ENCODE data around the gene SLC38A6.

The SLC38A6 gene

DNA sequence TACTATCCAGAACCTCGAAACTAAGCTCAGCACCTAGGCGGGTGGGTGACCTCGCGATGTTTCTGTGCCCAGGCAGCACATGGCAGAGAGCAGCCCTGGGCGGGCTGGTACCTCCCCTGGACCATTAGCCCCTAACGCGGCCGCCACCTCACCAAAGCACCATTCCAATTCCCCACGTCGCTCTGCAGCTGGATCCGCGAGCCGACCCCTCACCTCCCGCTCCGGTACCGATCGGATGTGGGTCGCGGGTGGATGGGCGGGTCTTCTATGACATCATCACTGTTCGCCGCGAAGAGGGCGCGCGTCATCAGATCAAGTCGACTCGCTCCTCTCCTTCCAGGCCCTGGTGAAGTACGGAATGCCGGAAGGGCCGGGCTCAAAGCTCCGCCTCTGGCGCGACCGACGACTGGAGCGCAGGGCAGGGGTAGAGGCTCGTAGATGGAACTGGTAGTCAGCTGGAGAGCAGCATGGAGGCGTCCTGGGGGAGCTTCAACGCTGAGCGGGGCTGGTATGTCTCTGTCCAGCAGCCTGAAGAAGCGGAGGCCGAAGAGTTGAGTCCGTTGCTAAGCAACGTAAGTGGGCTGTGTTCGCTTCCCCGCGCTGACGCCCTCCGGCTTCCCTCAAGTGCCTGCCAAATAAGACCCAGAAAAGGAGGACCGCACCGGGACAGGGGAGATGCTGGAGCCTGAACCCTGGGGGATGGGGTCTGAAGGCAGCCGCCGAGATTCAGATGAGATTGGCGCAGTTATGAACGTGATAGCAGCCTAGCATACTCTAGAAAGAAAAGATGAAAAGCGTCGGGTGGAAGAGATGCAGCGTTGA is at the start of gene SLC38A6, which contains the start of gene TRMT5:
SLC38A6 (plus strand) TSS at position 435 of the 822 bp plus-strand sequence; CDS start at position 468, 33 bp downstream.
TRMT5 (minus strand) TSS at position 269 of the 822 bp plus-strand sequence; CDS start at position 163, 106 bp downstream.
- DNase-seq (ENCODE audit: low spot score) = peak; percentile 96

- DNase-seq (ENCODE audit: low spot score) = no peak
Observed at GRCh38 chr14:60933920-60934655, 47.0 kb upstream of the SLC38A6 start.

DNA sequence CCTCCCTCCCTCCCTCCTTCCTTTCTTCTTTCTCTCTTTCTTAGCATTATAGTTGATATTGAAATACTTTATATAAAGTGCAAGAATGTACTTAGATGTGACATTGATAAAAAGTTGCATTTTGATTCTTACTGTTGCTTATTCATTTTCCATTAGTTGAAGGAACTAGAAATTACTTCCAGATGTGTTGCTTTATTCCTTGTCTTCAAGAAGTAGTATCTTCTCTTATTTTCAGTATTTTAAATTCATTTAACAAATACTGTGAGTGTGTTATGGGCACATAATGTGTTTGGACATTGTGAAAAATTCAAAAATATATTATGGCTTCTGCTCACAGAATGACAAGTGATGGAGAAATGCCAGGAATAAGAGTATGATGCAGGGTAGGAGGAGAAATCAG is 45.7 kb upstream of the SLC38A6 start:
- DNase-seq (ENCODE audit: low spot score) = no peak

- DNase-seq (ENCODE audit: low spot score) = no peak
Observed at GRCh38 chr14:60943637-60944032, 37.4 kb upstream of the SLC38A6 start.

DNA sequence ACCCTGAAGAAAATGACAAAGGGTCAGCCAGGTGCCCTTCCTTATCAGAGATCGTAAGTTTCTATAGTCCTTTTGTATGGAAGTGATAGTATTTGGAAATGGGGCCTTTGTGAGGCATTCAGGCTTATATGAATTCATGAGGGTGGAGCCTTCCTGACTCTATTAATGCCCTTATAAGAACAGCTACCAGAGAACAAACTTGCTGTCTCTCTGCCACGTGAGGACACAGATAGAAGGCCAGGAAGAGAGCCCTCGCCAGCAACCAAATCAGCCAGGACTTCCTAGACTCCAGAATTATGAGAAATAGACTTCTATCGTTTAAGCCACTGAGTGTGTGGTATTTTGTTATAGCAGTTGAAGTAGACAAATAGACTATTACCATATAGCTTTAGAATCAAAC is 36.8 kb upstream of the SLC38A6 start:
- DNase-seq (ENCODE audit: low spot score) = no peak

- no peak for DNase-seq (ENCODE audit: low spot score)
Observed at GRCh38 chr14:60945984-60946383, 35.1 kb upstream of the SLC38A6 start.

DNA sequence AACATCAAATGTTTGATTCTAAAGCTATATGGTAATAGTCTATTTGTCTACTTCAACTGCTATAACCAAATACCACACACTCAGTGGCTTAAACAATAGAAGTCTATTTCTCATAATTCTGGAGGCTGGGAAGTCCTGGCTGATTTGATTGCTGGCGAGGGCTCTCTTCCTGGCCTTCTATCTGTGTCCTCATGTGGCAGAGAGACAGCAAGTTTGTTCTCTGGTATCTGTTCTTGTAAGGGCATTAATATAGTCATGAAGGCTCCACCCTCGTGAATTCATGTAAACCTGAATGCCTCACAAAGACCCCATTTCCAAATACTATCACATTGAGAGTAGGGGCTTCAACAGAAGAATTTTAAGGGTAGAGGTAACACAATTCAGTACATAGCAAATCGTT is 34.3 kb upstream of the SLC38A6 start:
- no peak for DNase-seq (ENCODE audit: low spot score)

DNA sequence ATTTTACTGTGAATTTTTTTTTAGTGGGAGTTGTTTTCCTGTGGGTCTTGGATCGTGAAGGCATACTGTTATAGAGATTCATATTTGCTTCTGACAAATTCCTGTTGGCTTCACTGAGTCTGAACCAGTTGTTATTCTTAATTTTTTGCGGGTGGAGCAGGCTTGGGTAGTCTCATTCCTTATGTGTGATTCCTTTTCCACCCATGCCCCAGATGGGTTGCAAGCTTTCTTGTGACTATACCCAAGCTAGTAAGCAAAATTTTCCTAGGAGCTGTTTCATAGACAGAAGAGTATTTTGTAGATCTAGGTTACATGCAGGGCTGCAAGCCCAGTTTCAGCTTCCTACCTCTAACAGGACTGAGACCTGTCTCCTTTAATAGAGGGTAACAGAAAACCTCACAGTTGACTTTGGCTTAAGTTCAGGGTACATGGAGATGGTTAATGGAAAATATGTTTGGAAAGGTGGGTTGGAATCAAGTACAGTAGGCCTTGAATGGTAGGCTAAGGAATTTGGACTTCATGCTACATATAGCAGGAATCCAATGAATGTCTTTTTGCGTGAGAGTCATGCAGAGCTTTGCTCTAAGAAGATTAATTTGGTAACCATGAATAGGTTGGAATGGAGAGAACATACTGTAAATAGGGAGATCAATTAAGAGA is 29.1 kb upstream of the SLC38A6 start:
- DNase-seq (ENCODE audit: low spot score) = peak; percentile 9

- no peak for DNase-seq (ENCODE audit: low spot score)
Observed at GRCh38 chr14:60956202-60956601, 24.8 kb upstream of the SLC38A6 start.

DNA sequence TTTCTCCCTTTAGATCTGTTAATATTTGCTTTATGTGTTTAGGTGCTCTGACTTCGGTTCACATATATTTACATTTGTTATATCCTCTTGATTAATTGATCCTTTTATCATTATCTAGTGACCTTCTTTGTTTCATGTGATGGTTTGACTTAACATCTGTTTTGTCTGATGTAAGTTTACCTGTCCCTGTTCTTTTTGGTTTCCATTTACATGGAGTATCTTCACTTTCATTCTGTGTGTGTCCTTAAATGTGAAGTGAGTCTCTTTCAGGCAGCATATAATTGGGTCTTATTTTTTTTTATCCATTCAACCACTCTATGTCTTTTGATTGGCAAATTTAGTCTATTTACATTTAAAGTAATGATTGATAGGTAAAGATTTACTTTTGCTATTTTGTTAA is 24.4 kb upstream of the SLC38A6 start:
- no peak for DNase-seq (ENCODE audit: low spot score)

GRCh38 chr14:60958146-60958545 is 22.9 kb upstream of the SLC38A6 start:
- DNase-seq (ENCODE audit: low spot score) = no peak

DNA sequence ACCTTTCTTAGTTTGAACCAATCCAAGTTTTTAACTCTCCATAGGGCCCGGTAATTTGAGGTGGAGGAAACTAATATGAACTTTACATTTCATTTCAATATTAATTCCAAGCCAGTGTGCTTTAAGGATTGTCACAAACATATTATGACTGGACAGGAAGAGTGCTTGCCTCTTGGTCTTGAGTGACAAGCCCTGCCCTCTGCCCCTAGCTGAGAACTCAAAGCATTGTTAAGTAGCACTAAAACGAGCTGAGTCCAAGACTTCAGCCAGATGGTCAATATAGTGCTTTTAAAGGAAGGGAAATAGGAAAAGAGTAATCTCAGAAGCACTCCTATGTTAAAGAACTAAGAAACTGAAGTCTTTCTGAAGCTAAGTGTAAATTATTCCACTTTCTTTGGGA is 17.3 kb upstream of the SLC38A6 start:
- no peak for DNase-seq (ENCODE audit: low spot score)

DNA sequence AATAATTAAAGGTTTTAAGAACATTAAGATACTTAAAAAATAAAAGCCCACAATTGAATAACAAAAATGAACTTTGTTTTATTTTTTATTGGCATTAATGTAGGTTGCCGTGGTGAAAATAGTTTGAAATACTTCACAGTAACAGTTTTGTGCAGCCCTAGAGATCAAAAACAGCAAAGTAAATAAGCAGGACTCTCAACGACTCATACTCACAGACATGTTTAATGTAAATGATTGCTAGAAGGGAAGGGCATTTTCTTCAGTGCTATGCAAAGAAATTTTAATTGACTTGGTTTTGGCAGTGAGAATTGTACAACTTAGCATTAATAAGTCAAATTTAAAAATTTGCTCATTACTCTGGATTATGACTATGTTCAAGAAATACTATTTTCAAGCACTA is 16.1 kb upstream of the SLC38A6 start:
- DNase-seq (ENCODE audit: low spot score) = no peak

DNA sequence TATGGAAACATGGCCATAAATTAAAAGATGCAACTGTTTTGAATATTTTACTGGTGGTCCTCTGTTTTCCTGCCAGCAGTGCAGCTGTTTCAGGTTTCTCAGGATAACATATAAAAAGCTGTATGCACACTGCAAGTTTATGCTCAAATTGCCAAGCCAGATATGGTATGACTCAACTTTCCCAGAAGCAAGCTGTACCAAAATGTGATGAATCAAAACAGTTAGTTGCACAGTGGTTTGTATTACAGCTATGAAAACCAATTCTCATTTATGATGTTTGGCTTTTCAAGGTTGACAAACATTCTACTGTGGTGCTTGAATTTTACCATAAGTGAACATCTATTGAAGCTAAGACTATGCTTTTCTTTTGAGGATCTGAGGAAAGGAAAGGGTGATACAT is 15.6 kb upstream of the SLC38A6 start:
- DNase-seq (ENCODE audit: low spot score) = peak; percentile 22

DNA sequence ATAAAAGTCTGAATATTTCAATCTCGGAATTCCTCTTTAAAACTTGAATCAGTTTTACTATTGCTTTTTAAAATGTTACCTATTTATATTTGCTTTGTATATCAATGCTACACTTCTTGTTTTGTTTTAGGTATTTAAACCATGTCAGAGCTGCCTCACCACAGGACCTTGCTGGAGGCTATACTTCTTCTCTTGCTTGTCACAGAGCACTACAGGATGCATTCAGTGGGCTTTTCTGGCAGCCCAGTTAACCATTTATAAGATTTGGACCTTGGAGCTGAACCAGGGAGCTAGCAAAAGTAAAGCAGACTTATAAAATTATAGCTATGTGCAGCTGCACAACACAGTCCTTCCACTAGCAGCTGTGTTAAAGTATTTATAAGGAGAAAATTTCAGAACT is 12.9 kb upstream of the SLC38A6 start:
- DNase-seq (ENCODE audit: low spot score) = no peak

GRCh38 chr14:60968671-60969070 is 12.4 kb upstream of the SLC38A6 start:
- no peak for DNase-seq (ENCODE audit: low spot score)

GRCh38 chr14:60970146-60970545 is 10.9 kb upstream of the SLC38A6 start:
- DNase-seq (ENCODE audit: low spot score) = no peak

- DNase-seq (ENCODE audit: low spot score) = no peak
Observed at GRCh38 chr14:60971271-60971670, 9.8 kb upstream of the SLC38A6 start.

- no peak for DNase-seq (ENCODE audit: low spot score)
Observed at GRCh38 chr14:60972295-60972694, 8.8 kb upstream of the SLC38A6 start.

DNA sequence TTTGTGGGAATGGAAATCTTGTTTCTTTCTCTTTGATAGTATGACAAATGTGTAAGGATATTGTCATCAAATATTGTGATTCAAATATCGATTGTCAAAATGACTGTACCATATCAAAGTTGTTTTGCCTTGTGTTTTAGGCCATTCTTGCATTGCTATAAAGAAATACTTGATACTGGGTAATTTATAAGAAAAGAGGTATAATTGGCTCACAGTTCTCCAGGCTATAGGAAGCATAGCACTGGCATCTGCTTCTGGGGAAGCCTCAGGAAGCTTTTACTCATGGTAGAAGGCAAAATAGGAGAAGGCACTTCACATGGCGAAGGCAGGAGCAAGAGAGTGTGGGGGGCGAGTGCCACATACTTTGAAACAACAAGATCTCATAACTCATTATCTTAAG is 8.0 kb upstream of the SLC38A6 start:
- no peak for DNase-seq (ENCODE audit: low spot score)

DNA sequence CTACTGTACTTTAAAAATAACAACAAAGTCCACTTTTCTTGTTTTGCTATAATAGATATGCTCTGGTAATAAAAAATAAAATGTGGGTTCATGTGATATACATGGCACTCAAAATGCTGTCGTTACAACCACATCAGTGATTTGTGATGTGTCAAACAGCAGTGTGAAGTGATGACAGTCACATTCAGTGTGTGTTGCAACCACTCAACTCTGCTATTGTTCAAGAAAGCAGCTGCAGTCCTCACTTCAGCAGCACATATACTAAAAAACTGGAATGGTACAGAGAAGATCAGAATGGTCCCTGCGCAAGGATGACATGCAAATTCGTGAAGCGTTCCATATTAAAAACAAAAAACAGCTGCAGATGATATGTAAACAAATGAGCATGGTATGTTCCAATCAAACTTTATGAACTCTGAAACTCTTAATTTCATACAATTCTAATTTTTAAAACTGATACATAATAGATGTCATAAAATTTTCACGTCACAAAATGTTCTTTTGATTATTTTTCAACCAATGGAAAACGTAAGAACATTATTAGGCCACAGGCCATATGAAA is 6.9 kb upstream of the SLC38A6 start:
- no peak for DNase-seq (ENCODE audit: low spot score)

- no peak for DNase-seq (ENCODE audit: low spot score)
Observed at GRCh38 chr14:60975551-60975950, 5.5 kb upstream of the SLC38A6 start.

Measured in GM03348 (cell line).